ENCODE measurements around the gene HRCT1.

The HRCT1 gene

GRCh38 chr9:35867538-35867937, 38.5 kb upstream of the HRCT1 start:
- H3K79me2 ChIP-seq (ENCODE audit: insufficient read depth, low read length): no peaks in the 10 kb centered on the region
- H3K27ac ChIP-seq (ENCODE audit: low read length): no peak overlapping the region
- DNase-seq: no peak
- H3K4me2 ChIP-seq (ENCODE audit: insufficient read depth, low read length): no peak overlapping the region
- H3K9ac ChIP-seq (ENCODE audit: low read depth, low read length): no peak overlapping the region
- H3K9me3 ChIP-seq (ENCODE audit: insufficient read depth, low read length, severe bottlenecking): no peaks in the 10 kb centered on the region
- TF ChIP-seq, protein P1, sequence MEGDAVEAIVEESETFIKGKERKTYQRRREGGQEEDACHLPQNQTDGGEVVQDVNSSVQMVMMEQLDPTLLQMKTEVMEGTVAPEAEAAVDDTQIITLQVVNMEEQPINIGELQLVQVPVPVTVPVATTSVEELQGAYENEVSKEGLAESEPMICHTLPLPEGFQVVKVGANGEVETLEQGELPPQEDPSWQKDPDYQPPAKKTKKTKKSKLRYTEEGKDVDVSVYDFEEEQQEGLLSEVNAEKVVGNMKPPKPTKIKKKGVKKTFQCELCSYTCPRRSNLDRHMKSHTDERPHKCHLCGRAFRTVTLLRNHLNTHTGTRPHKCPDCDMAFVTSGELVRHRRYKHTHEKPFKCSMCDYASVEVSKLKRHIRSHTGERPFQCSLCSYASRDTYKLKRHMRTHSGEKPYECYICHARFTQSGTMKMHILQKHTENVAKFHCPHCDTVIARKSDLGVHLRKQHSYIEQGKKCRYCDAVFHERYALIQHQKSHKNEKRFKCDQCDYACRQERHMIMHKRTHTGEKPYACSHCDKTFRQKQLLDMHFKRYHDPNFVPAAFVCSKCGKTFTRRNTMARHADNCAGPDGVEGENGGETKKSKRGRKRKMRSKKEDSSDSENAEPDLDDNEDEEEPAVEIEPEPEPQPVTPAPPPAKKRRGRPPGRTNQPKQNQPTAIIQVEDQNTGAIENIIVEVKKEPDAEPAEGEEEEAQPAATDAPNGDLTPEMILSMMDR (IDR thresholded peaks at IDR 0.05; ENCODE audit: borderline replicate concordance, extremely low read depth, low read length, poor library complexity, severe bottlenecking): no peak
- no peak for TF ChIP-seq EZH2 (IDR thresholded peaks at IDR 0.05; ENCODE audit: borderline replicate concordance, low read depth, low read length, severe bottlenecking)
- H3K36me3 ChIP-seq (ENCODE audit: insufficient read depth, low read length): no peaks in the 10 kb centered on the region
- no peak overlapping the region for H2AFZ ChIP-seq (ENCODE audit: low read depth, low read length)
- H4K20me1 ChIP-seq (ENCODE audit: insufficient read depth, low read length): no peaks in the 10 kb centered on the region
- ATAC-seq (ENCODE audit: insufficient read depth, low read depth): no peak
- no peak overlapping the region for H3K4me3 ChIP-seq (ENCODE audit: low read depth in 1 of 2, low read length in 2 of 2)
- H3K4me1 ChIP-seq (ENCODE audit: insufficient read depth, low read length): no peaks in the 10 kb centered on the region
- H3K27me3 ChIP-seq (ENCODE audit: insufficient read depth, low read length, poor library complexity): no peaks in the 10 kb centered on the region

DNA sequence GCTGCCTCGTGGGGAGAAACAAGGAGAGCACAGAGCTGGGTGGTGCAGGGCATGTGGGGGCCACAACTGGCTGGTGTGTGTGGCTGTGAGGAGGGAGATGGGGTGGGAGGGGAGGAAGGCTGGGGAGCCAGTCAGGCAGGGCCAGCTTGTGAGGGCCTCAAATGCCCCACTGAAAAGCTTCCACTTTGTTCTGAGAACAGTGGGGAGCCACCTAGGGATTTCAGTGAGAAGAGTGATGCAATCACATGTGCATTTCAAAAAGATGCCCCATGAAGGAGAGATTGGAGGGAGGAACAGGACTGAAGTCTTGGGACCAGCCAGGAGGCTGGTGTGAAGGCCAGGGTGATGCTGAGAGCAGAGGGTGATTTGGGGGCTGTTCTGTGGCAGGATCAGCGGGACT, 37.1 kb upstream of the HRCT1 start:
- no peak overlapping the region for H2AFZ ChIP-seq (ENCODE audit: low read depth, low read length)
- no peaks in the 10 kb centered on the region for H3K4me1 ChIP-seq (ENCODE audit: insufficient read depth, low read length)
- H3K4me3 ChIP-seq (ENCODE audit: low read depth in 1 of 2, low read length in 2 of 2): no peak overlapping the region
- H3K9me3 ChIP-seq (ENCODE audit: insufficient read depth, low read length, severe bottlenecking): no peaks in the 10 kb centered on the region
- no peaks in the 10 kb centered on the region for H4K20me1 ChIP-seq (ENCODE audit: insufficient read depth, low read length)
- no peak for ATAC-seq (ENCODE audit: insufficient read depth, low read depth)
- no peak for DNase-seq
- TF ChIP-seq EZH2 (IDR thresholded peaks at IDR 0.05; ENCODE audit: borderline replicate concordance, low read depth, low read length, severe bottlenecking): no peak
- TF ChIP-seq, protein P1 (IDR thresholded peaks at IDR 0.05; ENCODE audit: borderline replicate concordance, extremely low read depth, low read length, poor library complexity, severe bottlenecking): no peak
- no peaks in the 10 kb centered on the region for H3K27me3 ChIP-seq (ENCODE audit: insufficient read depth, low read length, poor library complexity)
- H3K27ac ChIP-seq (ENCODE audit: low read length): no peak overlapping the region
- no peaks in the 10 kb centered on the region for H3K79me2 ChIP-seq (ENCODE audit: insufficient read depth, low read length)
- H3K9ac ChIP-seq (ENCODE audit: low read depth, low read length): no peak overlapping the region
- H3K36me3 ChIP-seq (ENCODE audit: insufficient read depth, low read length): no peaks in the 10 kb centered on the region
- H3K4me2 ChIP-seq (ENCODE audit: insufficient read depth, low read length): no peak overlapping the region

DNA sequence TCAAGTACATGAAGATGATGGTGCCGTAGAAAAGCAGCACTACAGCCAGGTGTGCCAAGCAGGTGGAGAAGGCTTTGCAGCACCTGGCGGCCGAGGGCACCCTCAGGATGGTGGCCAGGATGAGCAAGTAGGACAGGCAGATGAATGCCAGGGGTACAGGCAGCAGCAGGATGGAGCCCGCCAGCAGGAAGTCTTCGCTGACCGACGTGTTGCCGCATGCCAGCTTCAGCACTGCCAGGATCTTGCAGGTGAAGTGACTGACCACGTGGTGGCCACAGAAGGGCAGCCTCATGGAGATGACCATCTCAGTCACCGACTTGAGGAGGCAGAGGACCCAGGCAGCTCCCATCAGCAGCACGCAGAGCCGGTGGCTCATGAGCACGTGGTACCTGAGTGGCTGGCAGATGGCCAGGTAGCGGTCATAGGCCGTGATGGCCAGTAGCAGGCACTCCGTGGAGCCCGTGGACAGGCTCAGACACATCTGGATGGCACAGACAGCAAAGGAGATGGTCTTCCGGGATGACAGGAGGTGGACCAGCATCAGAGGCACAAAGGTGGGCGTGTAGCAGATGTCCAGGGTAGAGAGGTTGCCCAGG, 36.3 kb upstream of the HRCT1 start:
- no peaks in the 10 kb centered on the region for H3K9me3 ChIP-seq (ENCODE audit: insufficient read depth, low read length, severe bottlenecking)
- TF ChIP-seq, protein P1 (IDR thresholded peaks at IDR 0.05; ENCODE audit: borderline replicate concordance, extremely low read depth, low read length, poor library complexity, severe bottlenecking): no peak
- TF ChIP-seq EZH2 (IDR thresholded peaks at IDR 0.05; ENCODE audit: borderline replicate concordance, low read depth, low read length, severe bottlenecking): no peak

More for the DNA sequence above, 36.3 kb upstream of the HRCT1 start:
- no peaks in the 10 kb centered on the region for H3K27me3 ChIP-seq (ENCODE audit: insufficient read depth, low read length, poor library complexity)
- H4K20me1 ChIP-seq (ENCODE audit: insufficient read depth, low read length): no peaks in the 10 kb centered on the region
- no peak for DNase-seq
- H3K27ac ChIP-seq (ENCODE audit: low read length): no peak overlapping the region
- no peak overlapping the region for H3K9ac ChIP-seq (ENCODE audit: low read depth, low read length)
- H3K79me2 ChIP-seq (ENCODE audit: insufficient read depth, low read length): no peaks in the 10 kb centered on the region
- no peaks in the 10 kb centered on the region for H3K4me1 ChIP-seq (ENCODE audit: insufficient read depth, low read length)
- H2AFZ ChIP-seq (ENCODE audit: low read depth, low read length): no peak overlapping the region
- H3K36me3 ChIP-seq (ENCODE audit: insufficient read depth, low read length): no peaks in the 10 kb centered on the region
- H3K4me3 ChIP-seq (ENCODE audit: low read depth in 1 of 2, low read length in 2 of 2): no peak overlapping the region
- no peak overlapping the region for H3K4me2 ChIP-seq (ENCODE audit: insufficient read depth, low read length)
- no peak for ATAC-seq (ENCODE audit: insufficient read depth, low read depth)
